ENCODE data around the gene STK40.

The STK40 gene

GRCh38 chr1:36346741-36347370, 38.9 kb downstream of the STK40 start:
- no peak for DNase-seq (ENCODE audit: extremely low read depth in 1 of 2, low read depth in 1 of 2)

DNA sequence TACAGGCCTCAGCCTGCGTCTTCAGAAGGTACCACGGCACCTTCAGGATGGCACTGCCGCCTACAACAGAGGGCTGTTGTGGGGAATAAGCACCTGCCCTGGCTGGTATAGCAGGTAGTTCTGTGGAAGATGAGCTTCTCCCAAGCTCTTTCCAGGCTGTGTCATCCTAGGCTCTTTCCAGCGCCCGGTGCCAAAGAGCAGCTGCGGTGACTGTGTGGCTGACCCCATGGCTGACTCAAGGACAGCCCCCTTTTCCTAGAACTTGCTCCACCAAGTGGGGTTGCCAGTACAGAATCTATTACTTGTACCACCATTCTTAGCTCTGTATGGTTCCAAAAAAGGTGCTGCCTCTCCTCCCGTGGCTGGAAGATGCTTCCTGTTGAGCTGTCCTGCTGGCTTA, 40.4 kb downstream of the STK40 start:
- no peak for DNase-seq (ENCODE audit: extremely low read depth in 1 of 2, low read depth in 1 of 2)

GRCh38 chr1:36344395-36344680, 41.4 kb downstream of the STK40 start:
- no peak for DNase-seq (ENCODE audit: extremely low read depth in 1 of 2, low read depth in 1 of 2)

DNA sequence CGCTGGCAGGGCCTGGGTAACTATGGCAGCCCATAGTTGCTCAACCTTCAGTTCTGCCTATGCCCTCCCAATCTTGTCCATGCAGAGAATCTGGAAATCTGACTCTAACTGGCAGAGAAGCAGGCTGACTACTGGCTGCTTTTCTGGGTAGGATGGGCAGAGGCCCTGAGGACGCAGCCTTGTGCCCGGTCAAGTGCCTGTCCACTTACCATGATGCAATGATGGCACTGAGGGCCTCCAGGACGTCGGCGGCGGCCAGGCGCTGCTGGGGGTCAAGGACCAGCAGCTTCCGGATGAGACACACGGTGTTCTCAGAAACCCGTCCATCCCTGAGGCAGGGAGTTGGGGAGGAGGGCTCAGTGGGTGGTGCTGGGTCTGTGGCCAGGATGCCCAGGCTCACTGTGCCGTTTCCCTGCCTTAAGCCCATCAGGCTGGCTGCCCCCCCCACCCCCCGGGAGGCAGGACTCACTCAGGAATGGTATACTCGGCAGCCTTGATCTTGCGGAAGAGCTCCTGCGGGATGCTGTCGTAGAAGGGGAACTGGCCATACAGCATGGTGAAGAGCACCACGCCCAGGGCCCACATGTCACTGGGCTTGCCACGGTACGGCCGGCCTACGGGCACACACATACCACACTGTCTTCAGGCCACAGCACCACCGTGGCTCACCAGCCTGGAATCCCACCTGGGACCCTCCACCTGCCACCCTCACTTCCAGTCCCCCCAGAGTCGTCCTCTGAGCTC, 41.9 kb downstream of the STK40 start:
- no peak for DNase-seq (ENCODE audit: extremely low read depth in 1 of 2, low read depth in 1 of 2)

DNA sequence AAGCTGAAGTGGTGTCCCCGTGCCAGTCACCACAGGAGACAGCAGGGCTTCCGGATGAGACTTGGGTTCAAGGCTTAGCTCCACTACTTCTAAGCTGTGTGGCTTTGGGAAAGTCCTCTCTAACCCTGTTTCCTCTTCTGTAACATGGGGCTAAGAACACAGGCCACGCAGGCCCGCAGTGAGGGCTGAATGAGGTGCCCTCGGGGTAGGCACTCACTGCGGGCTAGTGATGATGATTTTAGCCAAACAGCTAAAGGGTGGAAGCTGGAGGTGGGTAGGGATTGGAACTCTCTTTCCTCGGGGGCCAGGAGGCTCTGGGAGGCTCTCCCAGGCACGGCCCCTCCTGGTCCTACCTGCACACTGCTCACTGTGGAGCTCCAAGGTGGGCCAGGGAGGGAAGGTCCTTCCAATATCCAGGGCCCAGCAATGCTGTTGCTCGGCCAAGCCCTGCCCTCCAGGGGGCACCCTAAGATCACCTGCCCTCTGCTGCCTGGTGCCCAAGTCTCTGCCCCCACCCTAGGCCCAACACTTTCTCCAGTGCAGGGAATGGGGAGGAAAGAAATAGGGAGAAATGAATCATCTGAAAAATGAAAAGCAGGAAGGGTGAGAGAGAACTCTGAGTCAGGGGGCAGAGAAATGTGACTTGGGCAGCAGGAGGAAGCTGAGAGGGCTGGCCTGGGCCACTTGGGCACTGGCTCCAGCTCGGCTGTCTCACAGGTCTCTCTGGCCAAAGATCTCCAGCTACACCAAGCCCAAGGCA, 43.1 kb downstream of the STK40 start:
- no peak for DNase-seq (ENCODE audit: extremely low read depth in 1 of 2, low read depth in 1 of 2)

- DNase-seq (ENCODE audit: extremely low read depth in 1 of 2, low read depth in 1 of 2) = no peak
Observed at GRCh38 chr1:36341626-36342320, 44.0 kb downstream of the STK40 start.

DNA sequence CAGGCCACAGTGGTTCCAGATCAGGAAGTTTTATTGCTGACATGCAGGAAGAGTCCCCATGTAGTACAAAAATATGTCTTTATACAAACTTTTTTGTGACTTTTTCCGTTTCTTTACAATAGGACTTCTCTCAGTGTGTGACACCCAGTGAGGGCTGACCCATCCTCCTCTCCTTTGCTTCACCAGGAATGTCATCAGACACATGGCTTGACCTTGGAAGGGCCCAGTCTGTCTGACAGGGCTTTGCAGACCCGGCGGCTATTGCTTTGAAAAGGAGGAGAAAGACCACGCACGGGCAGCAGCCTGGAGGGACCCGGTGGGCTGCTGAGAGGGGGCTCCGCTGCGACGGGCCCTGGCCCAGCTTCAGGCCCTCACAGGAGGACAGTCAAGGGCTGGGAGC, 46.1 kb downstream of the STK40 start:
- no peak for DNase-seq (ENCODE audit: extremely low read depth in 1 of 2, low read depth in 1 of 2)

DNA sequence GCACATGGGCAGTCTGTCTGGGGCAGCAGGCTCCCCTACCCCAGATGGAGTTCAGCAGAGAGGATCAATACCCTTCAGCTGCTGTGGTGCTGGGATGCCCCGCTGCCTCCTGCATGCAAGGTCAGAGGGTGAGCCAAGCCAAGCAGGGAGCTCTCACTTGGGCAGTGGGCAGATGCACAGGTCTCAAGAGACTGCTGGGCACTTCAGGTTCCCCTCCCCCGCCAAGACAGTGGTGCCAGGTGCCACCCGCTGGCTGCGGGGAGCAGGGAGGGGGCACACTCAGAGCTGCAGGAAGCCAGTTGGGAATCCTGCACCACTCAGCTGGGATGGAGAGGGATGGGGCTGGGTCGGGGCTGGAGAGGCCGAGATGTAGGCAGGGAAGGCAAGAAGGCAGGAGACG, 46.5 kb downstream of the STK40 start:
- DNase-seq (ENCODE audit: extremely low read depth in 1 of 2, low read depth in 1 of 2) = no peak

- DNase-seq (ENCODE audit: extremely low read depth in 1 of 2, low read depth in 1 of 2) = no peak
Observed at GRCh38 chr1:36337830-36338229, 47.9 kb downstream of the STK40 start.

DNA sequence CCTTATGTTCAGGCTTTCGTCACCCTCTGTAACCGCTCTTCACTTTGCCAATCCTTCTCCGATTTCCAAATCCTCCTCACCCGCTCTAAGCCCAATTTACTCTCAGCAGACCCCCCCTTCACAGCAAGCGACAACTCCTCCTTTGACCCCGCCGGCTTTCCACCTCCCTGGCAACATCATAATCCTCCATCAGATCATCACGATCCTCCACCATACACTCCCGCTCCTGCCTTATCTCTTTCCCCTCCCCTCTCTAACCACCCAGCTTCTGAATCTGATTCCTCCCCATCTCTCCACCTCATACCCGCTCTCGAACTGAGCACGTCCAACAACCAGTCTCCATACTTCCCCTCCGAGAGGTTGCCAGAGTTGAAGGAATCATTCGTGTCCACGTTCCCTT, 54.8 kb downstream of the STK40 start:
- no peak for DNase-seq (ENCODE audit: extremely low read depth in 1 of 2, low read depth in 1 of 2)

DNA sequence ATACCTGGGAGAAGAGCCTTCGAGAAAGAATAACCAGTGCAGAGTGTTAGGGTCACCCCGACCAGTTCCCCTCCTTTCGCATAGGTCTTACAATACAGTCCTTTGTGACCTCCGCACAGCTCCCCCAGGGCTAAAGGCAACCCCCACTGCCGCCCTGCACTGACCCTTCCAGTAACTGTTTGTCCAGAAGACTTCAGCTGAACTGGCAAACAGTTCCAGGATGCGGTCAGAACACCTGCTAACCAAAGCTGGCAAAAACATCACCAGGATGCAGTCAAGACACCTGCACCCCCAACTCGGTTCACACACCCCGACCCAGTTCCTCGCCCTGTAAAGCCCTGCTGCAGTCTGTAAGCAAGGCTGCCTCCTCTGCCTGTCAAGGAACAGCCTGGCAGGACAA, 55.9 kb downstream of the STK40 start:
- no peak for DNase-seq (ENCODE audit: extremely low read depth in 1 of 2, low read depth in 1 of 2)

GRCh38 chr1:36328713-36329112, 57.0 kb downstream of the STK40 start:
- DNase-seq (ENCODE audit: extremely low read depth in 1 of 2, low read depth in 1 of 2) = no peak

GRCh38 chr1:36328088-36328480, 57.6 kb downstream of the STK40 start:
- DNase-seq (ENCODE audit: extremely low read depth in 1 of 2, low read depth in 1 of 2) = no peak

DNA sequence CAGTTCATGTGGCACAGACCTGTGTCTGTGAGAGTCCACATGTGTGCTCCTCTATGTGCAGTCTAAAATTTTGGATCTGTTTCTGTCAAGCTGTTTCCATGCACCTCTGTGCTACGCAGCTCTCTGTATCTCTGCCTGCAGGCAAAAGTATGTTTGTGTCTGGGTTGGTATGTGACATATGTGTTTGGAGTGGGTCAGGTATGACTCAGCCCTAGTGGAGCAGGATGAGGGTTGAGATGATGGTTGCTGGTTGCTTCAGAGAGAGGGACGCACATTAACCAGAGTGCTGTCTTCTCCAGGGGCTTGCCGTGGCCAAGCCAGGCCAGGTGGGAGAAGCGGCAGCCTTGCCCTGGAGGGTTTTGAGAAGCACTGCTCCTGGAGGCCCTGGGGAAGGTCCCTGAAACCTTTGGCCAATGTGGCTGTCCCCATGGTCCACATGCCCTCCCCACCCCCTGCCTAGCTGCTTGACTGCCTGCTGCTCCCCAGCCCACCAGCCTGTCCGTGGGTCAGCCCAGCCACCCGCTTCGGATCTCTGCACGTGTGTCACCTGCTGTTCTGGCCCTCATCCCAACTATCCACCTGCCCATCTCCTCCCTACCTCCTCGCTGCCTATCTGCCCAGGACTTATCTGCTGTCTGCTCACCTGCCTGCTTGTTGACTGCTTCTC, 58.2 kb downstream of the STK40 start:
- no peak for DNase-seq (ENCODE audit: extremely low read depth in 1 of 2, low read depth in 1 of 2)

GRCh38 chr1:36326499-36326898, 59.2 kb downstream of the STK40 start:
- no peak for DNase-seq (ENCODE audit: extremely low read depth in 1 of 2, low read depth in 1 of 2)

GRCh38 chr1:36324353-36324703, 61.4 kb downstream of the STK40 start:
- DNase-seq (ENCODE audit: extremely low read depth in 1 of 2, low read depth in 1 of 2) = no peak

DNA sequence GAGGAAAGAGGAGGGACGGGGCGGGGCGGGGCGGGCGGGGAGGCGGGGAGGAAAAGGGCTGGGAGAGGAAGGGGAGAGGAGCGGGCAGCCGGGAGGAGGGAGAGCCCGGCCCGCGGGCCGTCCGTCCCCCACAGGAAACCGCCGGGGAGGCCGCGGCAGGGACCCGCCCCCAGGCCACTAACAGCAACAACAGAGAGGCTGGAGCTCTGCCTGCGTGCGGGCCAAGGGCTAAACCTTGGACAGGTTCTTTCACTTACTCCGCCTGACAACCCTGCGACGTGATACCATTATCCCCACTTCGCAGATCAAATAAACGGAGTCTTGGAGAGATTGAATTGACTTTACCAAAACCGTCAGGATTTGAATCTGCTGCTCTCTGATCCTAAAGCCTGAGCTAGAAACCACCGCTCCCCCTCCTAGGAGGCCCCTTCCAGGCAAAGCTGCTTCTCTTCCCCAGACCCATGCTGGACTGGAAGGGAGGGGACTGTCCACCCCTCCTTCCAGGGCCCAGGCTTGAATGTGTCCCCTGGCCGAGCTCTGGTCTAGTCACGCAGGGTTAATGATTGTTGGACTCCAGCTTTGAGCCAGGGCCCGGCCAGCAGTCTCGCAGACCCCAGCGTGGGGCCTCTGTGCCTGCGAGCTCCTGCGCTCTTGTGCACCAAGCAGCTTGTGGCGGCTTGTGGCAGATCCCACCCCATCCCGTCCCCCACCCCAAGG, 61.9 kb downstream of the STK40 start, which contains the start of gene EVA1B:
EVA1B (minus strand) TSS at position 10 of the 717 bp plus-strand sequence. CDS start 608 bp downstream, outside the sequence.
- peak in 1 of 2 donors; percentile 42 for DNase-seq (ENCODE audit: extremely low read depth in 1 of 2, low read depth in 1 of 2)

GRCh38 chr1:36322786-36323635, 62.7 kb downstream of the STK40 start:
- DNase-seq (ENCODE audit: extremely low read depth in 1 of 2, low read depth in 1 of 2) = peak in 1 of 2 donors; percentile 39

GRCh38 chr1:36322041-36322785, 63.5 kb downstream of the STK40 start:
- DNase-seq (ENCODE audit: extremely low read depth in 1 of 2, low read depth in 1 of 2) = no peak

Data from stimulated activated CD8-positive, alpha-beta memory T cell treated with anti-CD3 and anti-CD28 coated beads, Interleukin-7, amount 100 ng/mL, for 48 hours (primary cell).